Activated B cell treated with CpG ODN at 0.5 μM for 24 hours (primary cell): ENCODE measurements around the gene C14orf180. TPM values are rescaled to one million over a fixed set of nuclear protein-coding genes. Genes with fewer than 3 reads are reported as not detected.

Experiments
- ATAC-seq: fragments of 200-7000 bp; cut with Tn5 transposase; one replicate; pipeline ENCODE4 v1.10.0; 2021; ENCODE audit warnings: low read depth, mild to moderate bottlenecking, moderate library complexity
- CTCF ChIA-PET: fragments of 350-600 bp; sonication (Branson Sonifier 250); formaldehyde crosslinking; loops from one replicate; lab custom pipeline; 2021; ENCODE audit warnings: antibody characterized with exemption; lab: Charles Lee
- POLR2A ChIA-PET: fragments of 350-600 bp; sonication (Branson Sonifier 250); formaldehyde crosslinking; loops from one replicate; lab custom pipeline; 2021; ENCODE audit warnings: antibody characterized with exemption; lab: Charles Lee
- DNase-seq: peaks from one replicate; pipeline ENCODE4 v3.0.0; 2022
- H3K27ac Mint-ChIP-seq: one replicate; pipeline ENCODE4 v1.8.0; 2020; ENCODE audit warnings: mixed read lengths
- H3K27me3 Mint-ChIP-seq: one replicate; pipeline ENCODE4 v1.8.0; 2021; ENCODE audit warnings: mixed read lengths
- H3K36me3 Mint-ChIP-seq: one replicate; pipeline ENCODE4 v1.8.0; 2021; ENCODE audit warnings: low read depth, mixed read lengths
- H3K4me1 Mint-ChIP-seq: one replicate; pipeline ENCODE4 v1.8.0; 2021; ENCODE audit warnings: mixed read lengths
- H3K4me3 Mint-ChIP-seq: one replicate; pipeline ENCODE4 v1.8.0; 2020; ENCODE audit warnings: mild to moderate bottlenecking, mixed read lengths
- H3K9me3 Mint-ChIP-seq: one replicate; pipeline ENCODE4 v1.8.0; 2020; ENCODE audit warnings: mixed read lengths
- CTCF ChIP-seq: fragments of 200-600 bp; IDR thresholded peaks from one replicate; pipeline ENCODE4 v1.8.0; 2022; ENCODE audit warnings: antibody characterized with exemption, mild to moderate bottlenecking
- intact Hi-C: fragments of 100-400 bp; cut with micrococcal nuclease; formaldehyde crosslinking; loops from one replicate; pipeline ENCODE4 v1.15.1; 2024
- total RNA-seq: library from RNA; stranded (reverse); gene quantifications from 2 replicates; pipeline ENCODE4 v1.2.3, GENCODE V29; 2022

C14orf180 gene
- total RNA-seq, 1 donor from 2014 or later: not detected

- no peaks in the 10 kb centered on the region for H3K4me1 Mint-ChIP-seq
- no peak for ATAC-seq
- TF ChIP-seq CTCF: no peak
- ChIA-PET POLR2A (no interaction called here), CTCF (no interaction called here)
- no peak overlapping the region for H3K27ac Mint-ChIP-seq
- H3K4me3 Mint-ChIP-seq: no peak overlapping the region
- no peak for DNase-seq
- peaks cover 20% of the 10 kb centered on the region for H3K27me3 Mint-ChIP-seq
- no peaks in the 10 kb centered on the region for H3K9me3 Mint-ChIP-seq
- no peaks in the 10 kb centered on the region for H3K36me3 Mint-ChIP-seq
- intact Hi-C loops: no loop called here
Measured at GRCh38 chr14:104550340-104550860, 29.2 kb upstream of the C14orf180 start.

GRCh38 chr14:104550861-104551728 is 28.5 kb upstream of the C14orf180 start:
- H3K4me3 Mint-ChIP-seq: no peak overlapping the region
- no peak overlapping the region for H3K27ac Mint-ChIP-seq
- no peaks in the 10 kb centered on the region for H3K36me3 Mint-ChIP-seq
- no peak for TF ChIP-seq CTCF
- H3K27me3 Mint-ChIP-seq: peaks cover 20% of the 10 kb centered on the region
- CTCF ChIA-PET: no interaction called here
- ATAC-seq (no peak), DNase-seq (no peak)
- H3K9me3 Mint-ChIP-seq: no peaks in the 10 kb centered on the region
- H3K4me1 Mint-ChIP-seq: no peaks in the 10 kb centered on the region
- POLR2A ChIA-PET: no interaction called here
- intact Hi-C loops: no loop called here

- no peak for ATAC-seq
- TF ChIP-seq CTCF: no peak
- intact Hi-C loops: no loop called here
- no peaks in the 10 kb centered on the region for H3K4me1 Mint-ChIP-seq
- H3K27me3 Mint-ChIP-seq: peaks cover 20% of the 10 kb centered on the region
- POLR2A ChIA-PET: no interaction called here
- no peak overlapping the region for H3K4me3 Mint-ChIP-seq
- no peaks in the 10 kb centered on the region for H3K36me3 Mint-ChIP-seq
- DNase-seq: peak; percentile 9
- no peak overlapping the region for H3K27ac Mint-ChIP-seq
- CTCF ChIA-PET: no interaction called here
- no peaks in the 10 kb centered on the region for H3K9me3 Mint-ChIP-seq
Measured at GRCh38 chr14:104551851-104552737, 27.5 kb upstream of the C14orf180 start.

- DNase-seq (peak; percentile 10), ATAC-seq (no peak)
- ChIA-PET POLR2A (no interaction called here), CTCF (no interaction called here)
- Mint-ChIP-seq H3K36me3 (no peaks in the 10 kb centered on the region), H3K4me3 (no peak overlapping the region), H3K4me1 (no peaks in the 10 kb centered on the region), H3K27ac (no peak overlapping the region), H3K27me3 (peaks cover 20% of the 10 kb centered on the region), H3K9me3 (no peaks in the 10 kb centered on the region)
- no peak for TF ChIP-seq CTCF
- intact Hi-C loops: no loop called here
Measured at GRCh38 chr14:104552738-104553125, 26.8 kb upstream of the C14orf180 start.
